ENCODE data around the gene S100A1. TPM values are rescaled to one million over a fixed set of nuclear protein-coding genes. Genes with fewer than 3 reads are reported as not detected.

The S100A1 gene
- total RNA-seq, 1 donor from 2014 or later = 2,267 TPM

DNA sequence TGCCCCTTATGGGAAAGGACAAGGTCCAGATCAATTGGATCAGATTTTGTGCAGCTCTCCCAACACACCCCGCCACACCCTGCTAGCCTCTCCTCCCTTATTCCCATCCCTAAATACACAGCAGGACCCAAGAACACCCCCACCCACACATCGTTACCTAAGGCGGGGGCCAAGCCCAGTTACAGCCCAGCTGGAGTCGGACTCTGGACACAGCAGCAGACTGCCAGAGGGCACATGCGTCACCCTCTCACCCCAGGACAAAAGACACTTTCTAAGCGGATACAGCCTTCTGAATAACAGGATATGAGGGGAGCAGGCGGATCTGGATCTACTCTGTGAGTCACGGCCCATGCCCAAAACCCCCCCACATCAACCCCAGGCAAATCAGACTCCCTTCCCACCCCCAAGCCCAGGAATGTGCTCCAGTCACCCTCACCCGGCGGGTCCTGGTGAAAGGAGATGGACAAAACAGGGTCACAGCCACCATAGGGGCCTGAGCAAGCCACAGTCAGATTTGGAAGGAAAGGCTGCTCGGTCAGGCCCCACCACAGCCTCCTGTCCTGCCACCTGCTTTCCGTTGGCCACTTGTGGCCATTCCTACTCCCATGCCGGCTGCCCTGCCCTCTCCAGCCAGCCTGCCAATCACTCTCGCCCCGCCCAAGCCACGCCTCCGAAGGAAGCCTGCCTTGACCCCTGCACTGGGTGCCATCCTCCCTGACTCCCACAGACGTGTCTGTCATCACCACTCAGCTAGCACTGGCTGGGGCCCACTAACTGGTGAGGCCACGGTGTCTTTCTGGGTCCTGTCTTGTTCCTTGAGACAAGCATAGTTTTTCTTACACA is 19.3 kb upstream of the S100A1 start:
- DNase-seq (peak; percentile 86), ATAC-seq (ENCODE audit: poor library complexity) (peak; percentile 62)
- intact Hi-C loops (cut with DNase I) = no loop called here

GRCh38 chr1:153609585-153609907 is 18.7 kb upstream of the S100A1 start:
- DNase-seq = no peak
- intact Hi-C loops (cut with DNase I) = no loop called here
- no peak for ATAC-seq (ENCODE audit: poor library complexity)

DNA sequence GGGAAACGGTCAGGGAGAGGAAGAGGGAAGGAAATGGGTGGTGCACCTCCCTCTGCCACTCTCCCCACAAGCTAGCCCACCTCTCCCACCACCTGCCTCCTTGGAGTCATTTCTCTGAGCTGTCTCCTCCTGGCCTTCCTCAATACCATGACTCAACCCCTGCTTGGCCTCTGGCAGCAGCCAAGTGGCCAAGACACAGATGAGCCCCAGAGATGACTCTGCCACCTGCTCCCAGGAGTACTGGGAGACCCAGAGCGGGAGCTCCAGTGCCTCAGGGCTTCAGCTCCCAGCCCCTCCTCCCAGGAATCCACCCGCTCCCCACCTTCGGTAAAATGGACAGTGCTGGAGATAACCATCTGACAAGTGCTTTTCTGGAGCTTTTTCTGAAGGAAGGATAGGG is 17.9 kb upstream of the S100A1 start:
- ATAC-seq (ENCODE audit: poor library complexity) = no peak
- intact Hi-C loops (cut with DNase I) = no loop called here

GRCh38 chr1:153610811-153611301 is 17.4 kb upstream of the S100A1 start:
- intact Hi-C loops (cut with DNase I) = no loop called here
- DNase-seq (no peak), ATAC-seq (ENCODE audit: poor library complexity) (no peak)

More for the DNA sequence above, 17.9 kb upstream of the S100A1 start:
- DNase-seq = no peak

GRCh38 chr1:153611356-153611755 is 16.9 kb upstream of the S100A1 start:
- DNase-seq (no peak), ATAC-seq (ENCODE audit: poor library complexity) (no peak)
- intact Hi-C loops (cut with DNase I) = no loop called here

DNA sequence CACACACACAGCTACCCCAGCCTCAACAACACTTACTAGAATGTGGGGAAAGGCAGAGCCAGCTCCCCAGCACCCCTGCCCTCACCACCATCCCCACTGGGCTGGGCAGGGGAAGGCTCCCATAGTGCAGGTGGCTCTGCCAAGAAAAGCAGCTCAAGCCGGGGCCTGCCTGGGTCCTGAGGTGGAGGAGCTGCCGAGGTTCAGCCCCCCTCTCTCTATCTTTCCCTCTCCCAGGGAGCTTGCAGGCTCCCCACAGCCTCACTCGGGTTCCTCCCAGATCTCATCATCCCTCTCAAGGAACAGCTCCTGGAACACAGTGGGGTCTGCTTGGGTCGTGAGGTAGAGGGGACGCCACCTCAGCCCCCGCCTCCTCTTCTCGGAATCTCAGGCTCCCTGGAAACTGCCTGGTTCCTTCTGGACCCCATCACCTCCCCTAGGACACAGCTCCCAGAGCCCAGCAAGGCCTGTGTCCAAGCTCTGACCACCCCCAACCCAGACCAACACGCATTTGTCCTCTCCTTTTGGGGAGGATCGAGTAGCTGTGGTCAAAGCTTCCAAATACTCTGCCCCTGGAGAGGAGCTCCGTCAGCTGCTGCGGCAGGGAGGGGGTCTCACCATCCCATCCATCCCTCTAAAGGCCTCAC is 16.0 kb upstream of the S100A1 start:
- DNase-seq = no peak
- intact Hi-C loops (cut with DNase I) = no loop called here
- peak; percentile 11 for ATAC-seq (ENCODE audit: poor library complexity)

DNA sequence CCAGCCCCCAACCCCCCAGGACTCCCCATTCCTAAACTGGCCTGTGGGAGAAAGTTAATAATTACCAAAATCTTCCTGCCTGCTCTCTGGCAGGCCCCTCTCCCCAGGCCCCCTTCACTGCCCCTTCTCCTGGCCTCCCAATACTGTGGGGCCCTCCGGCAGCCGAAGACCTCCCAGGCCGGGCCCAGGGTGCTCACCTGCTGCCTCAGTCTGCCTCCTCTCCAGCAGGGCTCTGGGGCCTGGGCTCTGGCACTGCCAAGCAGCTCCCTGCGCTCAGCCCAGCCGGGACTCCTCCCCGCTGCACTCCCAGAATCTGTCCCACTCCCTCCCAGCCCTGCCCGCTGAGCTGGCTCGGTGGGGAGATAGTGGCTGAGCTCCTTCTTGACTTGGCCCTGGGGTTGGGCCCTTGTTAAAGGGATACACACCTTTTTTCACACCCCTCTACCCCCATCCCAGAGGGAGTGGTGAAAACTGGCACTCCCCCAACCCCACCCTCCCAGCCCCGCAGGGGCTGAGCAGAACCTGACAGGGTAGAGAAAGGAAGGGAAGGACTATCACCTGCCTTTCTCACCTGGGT is 15.4 kb upstream of the S100A1 start, which contains the start of gene S100A16:
Gene S100A16, minus strand, starts transcription at position 383 of the 577 bp plus-strand sequence. CDS start 4,986 bp downstream, outside the sequence.
- peak; percentile 86 for ATAC-seq (ENCODE audit: poor library complexity)
- intact Hi-C loops (cut with DNase I) = no loop called here
- peak; percentile 86 for DNase-seq

DNA sequence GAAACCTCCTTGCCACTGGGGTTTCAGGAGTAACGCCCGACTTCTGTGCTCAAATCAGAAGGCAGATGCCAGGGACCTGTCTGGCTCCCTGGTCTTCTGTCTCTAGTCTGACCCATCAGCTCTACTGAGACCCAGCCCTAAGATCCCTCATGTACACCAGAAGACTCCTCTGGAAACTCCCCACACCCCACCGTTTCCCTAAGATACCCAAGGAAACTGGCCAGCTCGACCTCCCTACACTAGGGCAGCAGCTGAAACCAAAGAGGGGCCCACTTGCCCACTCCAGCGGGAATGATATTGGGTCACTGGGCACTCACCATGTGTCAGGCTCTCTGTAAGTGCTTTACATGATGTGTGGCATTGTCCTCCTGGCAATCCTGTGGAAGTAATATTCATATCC is 14.8 kb upstream of the S100A1 start:
- intact Hi-C loops (cut with DNase I) = no loop called here
- no peak for ATAC-seq (ENCODE audit: poor library complexity)
- no peak for DNase-seq

GRCh38 chr1:153614189-153614900 is 13.9 kb upstream of the S100A1 start:
- ATAC-seq (ENCODE audit: poor library complexity) = no peak
- no peak for DNase-seq
- intact Hi-C loops (cut with DNase I) = no loop called here

GRCh38 chr1:153614906-153615305 is 13.3 kb upstream of the S100A1 start:
- intact Hi-C loops (cut with DNase I) = no loop called here
- ATAC-seq (ENCODE audit: poor library complexity) = no peak
- DNase-seq = no peak

- DNase-seq (no peak), ATAC-seq (ENCODE audit: poor library complexity) (no peak)
- intact Hi-C loops (cut with DNase I) = no loop called here
Observed at GRCh38 chr1:153615406-153615805, 12.8 kb upstream of the S100A1 start.

DNA sequence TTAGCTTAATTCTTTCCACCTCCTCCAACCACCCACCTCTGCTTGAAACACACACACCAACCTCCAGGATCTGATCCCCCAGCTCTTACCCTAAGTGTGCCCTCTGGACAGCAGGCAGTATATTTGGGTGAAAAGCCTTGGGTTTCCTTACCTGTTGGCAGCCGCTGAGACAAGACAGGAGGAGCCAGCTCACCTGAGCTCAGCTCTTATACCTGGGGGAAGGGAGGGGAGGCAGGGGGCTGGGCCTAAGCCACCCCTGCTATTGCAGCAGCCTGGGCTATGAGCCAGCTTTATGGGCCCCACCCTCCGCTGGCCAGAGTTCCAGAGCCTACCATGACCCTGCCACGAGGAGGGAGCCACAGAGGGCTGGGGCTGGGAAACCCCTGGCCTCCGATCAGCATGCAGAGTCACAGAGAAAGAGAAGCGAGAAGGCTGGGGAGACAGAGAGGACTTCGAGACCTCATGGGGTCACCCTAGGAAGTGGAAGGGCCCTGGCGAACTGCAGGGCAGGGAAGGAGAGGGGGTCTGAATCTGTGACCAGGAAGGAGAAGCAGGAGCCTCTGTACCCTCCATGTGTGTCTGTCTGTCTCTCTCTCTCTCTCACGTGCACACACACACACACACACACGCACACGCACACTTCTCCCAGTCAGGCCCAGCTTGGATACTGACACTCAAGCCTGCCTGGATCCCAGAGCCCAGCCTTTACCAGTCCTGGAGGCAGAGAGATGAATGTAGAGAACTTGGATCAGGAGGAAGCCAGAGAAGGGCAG is 11.9 kb upstream of the S100A1 start, which contains the start of gene S100A14:
Gene S100A14, minus strand, starts transcription at position 182 of the 773 bp plus-strand sequence. CDS start 467 bp downstream, outside the sequence.
- intact Hi-C loops (cut with DNase I) = no loop called here
- DNase-seq (peak; percentile 74), ATAC-seq (ENCODE audit: poor library complexity) (peak; percentile 48)

- DNase-seq = no peak
- peak; percentile 55 for ATAC-seq (ENCODE audit: poor library complexity)
- intact Hi-C loops (cut with DNase I) = no loop called here
Observed at GRCh38 chr1:153616917-153617311, 11.3 kb upstream of the S100A1 start.

DNA sequence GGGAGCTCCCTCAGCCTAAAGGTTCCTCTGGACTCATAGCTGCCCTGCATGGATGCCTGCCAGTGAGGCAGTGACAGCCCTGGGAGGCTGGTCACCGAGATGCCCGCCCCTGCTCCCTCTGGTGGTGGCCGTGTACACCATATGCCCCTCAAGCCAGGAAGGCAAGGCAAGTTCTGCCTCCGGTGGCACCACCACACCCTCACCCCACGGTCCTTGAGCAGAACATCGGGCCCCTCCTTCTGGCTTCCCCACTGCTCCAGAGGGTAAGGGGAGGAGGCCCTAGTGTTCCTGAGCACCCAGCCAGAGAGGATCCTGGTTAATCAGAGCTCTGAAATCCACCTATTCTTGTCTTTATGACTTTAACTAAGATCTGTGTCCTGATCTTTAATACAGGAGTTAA is 10.6 kb upstream of the S100A1 start:
- no peak for DNase-seq
- ATAC-seq (ENCODE audit: poor library complexity) = no peak
- intact Hi-C loops (cut with DNase I) = no loop called here

GRCh38 chr1:153619171-153619570 is 9.1 kb upstream of the S100A1 start:
- intact Hi-C loops (cut with DNase I) = no loop called here
- DNase-seq (no peak), ATAC-seq (ENCODE audit: poor library complexity) (no peak)

DNA sequence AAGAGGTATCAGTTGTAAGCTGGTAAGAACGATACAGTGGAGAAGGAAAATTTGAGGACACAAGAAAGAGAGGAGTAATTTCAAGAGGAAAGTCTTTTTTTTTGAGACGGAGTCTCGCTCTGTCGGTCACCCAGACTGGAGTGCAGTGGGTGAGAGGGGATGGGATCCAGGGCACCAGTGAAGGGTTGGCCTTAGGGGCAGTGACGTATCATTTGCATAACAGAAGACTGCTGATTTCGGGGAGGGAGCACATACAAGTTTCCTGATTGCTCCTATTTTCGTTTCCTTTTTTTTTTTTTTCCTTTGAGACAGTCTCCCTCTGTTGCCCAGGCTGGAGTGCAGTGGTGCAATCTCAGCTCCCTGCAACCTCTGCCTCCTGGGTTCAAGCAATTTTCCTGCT is 5.1 kb upstream of the S100A1 start:
- DNase-seq (no peak), ATAC-seq (ENCODE audit: poor library complexity) (no peak)
- intact Hi-C loops (cut with DNase I) = no loop called here

DNA sequence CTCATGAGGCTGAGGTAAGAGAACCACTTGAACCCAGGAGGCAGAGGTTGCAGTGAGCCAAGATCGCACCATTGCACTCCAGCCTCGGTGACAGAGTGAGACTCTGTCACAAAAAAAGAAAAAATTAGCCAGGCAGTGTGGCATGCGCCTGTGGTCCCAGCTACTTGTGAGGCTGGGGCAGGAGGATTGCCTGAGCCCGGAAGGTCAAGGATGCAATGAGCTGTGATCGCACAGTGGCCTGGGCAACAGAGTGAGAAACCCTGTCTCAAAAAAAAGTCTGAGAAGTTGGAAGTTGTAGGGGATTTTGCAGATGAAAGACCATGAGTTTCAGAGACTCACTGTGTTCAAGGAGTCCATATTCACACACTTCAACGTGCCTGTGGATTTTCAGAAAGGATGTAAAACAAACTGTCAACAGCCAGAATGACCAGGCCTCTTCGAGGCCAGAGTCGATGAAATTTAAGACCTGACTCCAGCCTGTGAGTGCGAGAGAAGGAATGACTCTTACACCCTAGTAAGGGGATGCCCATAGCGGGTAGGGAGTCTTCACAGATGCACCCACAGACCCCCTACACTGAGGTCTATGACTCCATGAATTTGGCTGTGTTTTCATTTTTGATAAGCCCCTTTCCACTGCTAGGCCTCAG is 3.1 kb upstream of the S100A1 start:
- no peak for ATAC-seq (ENCODE audit: poor library complexity)
- peak; percentile 16 for DNase-seq
- intact Hi-C loops (cut with DNase I) = no loop called here

GRCh38 chr1:153626477-153626903 is 1.7 kb upstream of the S100A1 start:
- intact Hi-C loops (cut with DNase I) = no loop called here
- ATAC-seq (ENCODE audit: poor library complexity) = no peak
- DNase-seq = no peak
